Measurements from ENCODE around the gene VPS29.
A peak's percentile ranks its signal among the peaks of the same experiment; 100 is the strongest.
"Not testable (repeated sequence)": the region's sequence is repeated elsewhere in the genome, so short reads cannot be mapped to it uniquely, and the experiment has no call there.

VPS29 gene

GRCh38 chr12:110520876-110521712, 19.2 kb upstream of the VPS29 start:
- DNase-seq (ENCODE audit: low read depth), result not testable (repeated sequence)

- not testable (repeated sequence) for DNase-seq (ENCODE audit: low read depth)
Observed at GRCh38 chr12:110518014-110518413, 16.1 kb upstream of the VPS29 start.

- no peak for DNase-seq (ENCODE audit: low read depth)
Observed at GRCh38 chr12:110516995-110517394, 15.1 kb upstream of the VPS29 start.

DNA sequence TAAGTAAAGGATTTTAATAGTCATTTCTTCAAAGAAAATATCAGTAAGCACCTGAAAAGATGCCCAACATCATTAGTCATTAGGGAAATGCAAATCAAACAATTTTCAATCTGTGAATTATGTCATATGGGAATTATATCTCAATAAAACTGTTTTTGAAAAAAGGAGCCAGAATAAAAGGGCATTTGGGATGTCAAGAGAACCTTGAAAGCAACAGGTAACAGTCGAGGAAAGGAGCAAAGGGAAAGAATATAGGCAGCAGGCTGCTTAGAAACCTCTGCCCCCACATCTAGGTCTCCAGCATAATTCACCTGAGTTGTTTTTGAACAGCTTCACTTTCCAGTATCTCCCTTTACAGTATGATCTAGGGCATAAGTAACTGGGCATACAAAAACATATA, 12.5 kb upstream of the VPS29 start:
- no peak for DNase-seq (ENCODE audit: low read depth)

DNA sequence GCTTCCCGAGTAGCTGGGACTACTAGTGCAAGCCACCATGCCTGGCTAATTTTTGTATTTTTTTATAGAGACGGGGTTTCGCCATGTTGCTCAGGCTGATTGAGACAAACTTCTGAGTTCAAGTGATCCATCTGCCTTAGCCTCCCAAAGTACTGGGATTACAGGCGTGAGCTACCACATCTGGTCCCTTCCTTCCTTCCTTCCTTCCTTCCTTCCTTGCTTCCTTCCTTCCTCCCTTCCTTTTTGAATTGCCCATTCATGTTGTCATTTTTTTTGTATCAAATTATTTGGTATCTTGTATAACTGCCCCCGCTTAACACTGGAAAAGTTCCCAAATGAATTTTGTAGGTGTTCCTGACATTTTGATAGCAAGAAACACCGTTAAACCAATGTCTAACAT, 11.9 kb upstream of the VPS29 start:
- no peak for DNase-seq (ENCODE audit: low read depth)

DNA sequence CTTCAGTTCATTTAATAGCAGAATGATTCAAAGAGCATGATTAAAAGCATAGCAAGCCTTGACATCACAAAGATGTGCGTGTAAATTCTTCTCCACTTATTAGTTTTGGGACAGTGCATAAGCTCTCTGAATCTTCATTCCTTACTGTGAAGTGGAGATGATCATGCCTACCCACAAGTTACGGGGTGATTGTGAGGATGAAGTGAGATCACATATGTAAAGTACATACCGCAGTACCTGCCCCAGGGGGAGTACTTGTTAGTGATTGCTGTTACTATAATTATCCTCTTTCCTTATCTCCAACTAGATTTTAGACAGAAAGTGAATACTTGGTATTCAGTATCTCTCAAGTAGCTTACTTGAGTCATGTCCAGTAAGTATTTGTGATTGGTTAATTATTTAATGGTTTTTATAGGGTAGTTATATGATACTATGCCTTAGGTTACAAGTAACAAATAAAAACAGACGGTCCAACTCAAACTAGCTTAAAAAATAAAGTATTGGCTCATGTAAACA, 6.2 kb upstream of the VPS29 start:
- no peak for DNase-seq (ENCODE audit: low read depth)

- no peak for DNase-seq (ENCODE audit: low read depth)
Observed at GRCh38 chr12:110505332-110505731, 3.4 kb upstream of the VPS29 start.

DNA sequence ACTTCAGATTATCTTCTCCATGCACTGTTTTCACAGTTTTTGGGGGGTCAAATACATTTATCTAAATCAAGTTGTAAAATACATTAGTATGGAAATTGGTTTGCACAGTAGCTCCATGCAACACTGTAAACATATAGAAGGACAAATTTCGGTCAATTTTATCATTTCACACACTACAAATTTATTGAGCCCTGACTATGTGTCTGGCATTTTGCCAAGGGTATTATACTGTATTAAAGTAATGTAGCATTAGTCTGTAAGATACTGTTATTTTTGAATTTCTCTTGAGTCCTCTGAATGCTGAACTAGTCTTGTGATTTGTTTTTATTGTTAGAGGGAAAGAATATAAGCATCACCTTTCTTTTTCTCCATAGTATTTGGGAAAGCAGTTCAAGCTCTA, 1.5 kb upstream of the VPS29 start:
- DNase-seq (ENCODE audit: low read depth), result no peak

- DNase-seq (ENCODE audit: low read depth), result peak; percentile 17
Observed at GRCh38 chr12:110501399-110501751, 536 bp downstream of the VPS29 start.

GRCh38 chr12:110498984-110499706, 2.8 kb downstream of the VPS29 start:
- no peak for DNase-seq (ENCODE audit: low read depth)

GRCh38 chr12:110475426-110475825, 26.5 kb downstream of the VPS29 start:
- DNase-seq (ENCODE audit: low read depth), result no peak

DNA sequence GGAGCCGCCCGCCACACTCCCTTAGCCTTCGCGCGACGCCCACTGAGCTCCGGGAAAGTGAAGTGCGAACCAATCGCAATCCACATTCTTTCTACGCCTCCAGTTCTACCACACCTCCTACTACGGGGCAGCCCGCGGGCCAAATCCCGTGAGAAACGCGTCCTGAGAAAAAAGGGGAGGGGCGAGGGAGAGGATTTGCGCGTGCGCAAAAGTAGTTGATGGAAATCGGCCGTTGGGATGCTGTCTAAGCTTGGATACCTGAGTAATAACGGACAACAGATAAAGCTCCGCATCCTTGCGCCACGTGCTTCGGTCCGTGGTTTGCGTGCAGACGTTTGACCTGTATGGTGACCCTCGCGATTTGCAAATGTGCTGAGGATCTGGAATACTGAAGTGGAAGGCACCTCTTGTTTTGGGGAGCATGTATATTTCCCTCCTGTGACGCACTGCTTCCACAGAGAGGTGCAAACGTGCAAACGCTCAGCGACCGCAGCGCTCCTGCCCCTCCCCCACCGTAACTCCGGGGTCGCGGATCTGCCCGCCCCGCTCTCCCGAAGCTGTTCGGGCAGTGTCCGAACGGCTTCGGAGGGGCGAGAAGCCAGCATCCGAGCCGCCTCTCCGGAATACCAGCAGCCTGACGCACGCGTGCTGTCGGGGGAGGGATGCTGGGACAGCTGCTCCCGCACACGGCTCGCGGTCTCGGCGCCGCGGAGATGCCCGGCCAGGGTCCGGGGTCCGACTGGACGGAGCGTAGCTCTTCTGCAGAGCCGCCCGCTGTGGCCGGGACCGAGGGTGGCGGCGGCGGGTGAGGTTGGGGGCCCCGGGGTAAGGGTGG, 33.5 kb downstream of the VPS29 start, which contains the start of the genes FAM216A and GPN3:
Gene FAM216A, plus strand, starts transcription at position 632 of the 835 bp plus-strand sequence. Its CDS starts 31 bp downstream, at position 663.
Gene GPN3, minus strand, starts transcription at position 44 of the 835 bp plus-strand sequence. CDS start 54 bp downstream, outside the sequence.
- DNase-seq (ENCODE audit: low read depth), result peak; percentile 92

DNA sequence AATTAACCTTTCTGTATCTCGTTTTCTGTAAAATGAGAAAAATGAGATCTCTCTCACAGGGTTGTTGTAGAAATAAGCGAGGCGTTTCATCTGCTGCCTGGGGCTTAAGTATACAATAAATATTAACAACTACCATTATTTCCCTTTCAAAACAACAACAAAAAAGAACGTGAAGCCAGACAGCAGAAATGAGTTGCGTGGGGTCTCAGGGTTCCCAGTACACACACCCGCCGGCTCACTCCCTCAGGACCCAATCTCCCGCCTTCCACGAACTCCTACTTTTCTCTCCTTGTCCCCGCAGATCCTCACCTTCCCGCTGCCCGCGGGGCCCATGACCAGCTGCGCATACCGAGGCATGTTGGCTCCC, 34.1 kb downstream of the VPS29 start:
- DNase-seq (ENCODE audit: low read depth), result no peak

DNA sequence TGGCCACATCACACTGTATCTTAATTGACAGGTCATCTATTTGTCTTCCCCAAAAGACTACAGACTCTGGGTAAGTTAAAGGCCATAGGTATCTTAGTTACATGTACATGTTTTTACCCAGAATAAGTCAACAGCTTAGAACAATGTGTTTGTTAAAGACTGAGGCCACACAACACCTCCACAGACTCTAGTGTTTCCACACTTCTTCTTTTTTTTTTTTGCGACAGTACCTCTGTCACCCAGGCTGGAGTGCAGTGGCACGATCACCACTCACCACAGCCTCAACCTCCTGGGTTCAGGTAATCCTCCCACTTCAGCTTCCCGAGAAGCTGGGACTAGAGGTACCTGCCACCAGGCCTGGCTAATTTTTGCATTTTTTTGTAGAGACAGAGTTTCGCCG, 35.1 kb downstream of the VPS29 start:
- no peak for DNase-seq (ENCODE audit: low read depth)

DNA sequence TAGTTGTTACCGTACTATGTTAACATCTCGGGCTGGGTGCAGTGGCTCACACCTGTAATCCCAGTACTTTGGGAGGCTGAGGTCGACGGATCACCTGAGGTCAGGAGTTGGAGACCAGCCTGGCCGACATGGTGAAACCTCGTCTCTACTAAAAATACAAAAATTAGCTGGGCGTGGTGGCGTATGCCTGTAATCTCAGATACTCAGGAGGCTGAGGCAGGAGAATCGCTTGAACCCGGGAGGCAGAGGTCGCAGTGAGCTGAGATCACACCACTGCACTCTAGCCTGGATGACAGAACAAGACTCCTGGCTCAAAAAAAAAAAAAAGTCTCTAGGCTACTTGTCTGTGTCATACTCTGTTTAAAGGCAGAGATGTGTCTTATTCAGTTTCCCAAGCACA, 36.1 kb downstream of the VPS29 start:
- not testable (repeated sequence) for DNase-seq (ENCODE audit: low read depth)

DNA sequence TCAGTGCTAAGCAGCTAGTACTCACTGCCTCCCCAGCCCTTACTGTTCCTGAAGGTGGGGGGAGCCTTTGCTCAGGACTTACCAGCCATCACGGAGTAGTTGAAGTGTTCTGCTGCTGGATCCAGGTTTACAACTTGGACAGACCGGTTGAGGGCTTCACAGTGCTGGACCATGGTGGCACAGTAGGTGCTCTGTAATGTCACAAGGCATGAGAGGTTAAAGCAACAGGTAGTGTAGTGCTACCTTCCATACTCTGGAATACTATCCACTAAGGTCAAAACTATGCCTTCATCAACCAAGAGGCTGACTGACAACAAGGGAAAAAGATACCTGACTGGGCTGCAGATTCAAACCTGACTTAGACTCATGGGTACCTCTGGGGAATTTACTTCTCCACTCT, 36.9 kb downstream of the VPS29 start:
- no peak for DNase-seq (ENCODE audit: low read depth)

DNA sequence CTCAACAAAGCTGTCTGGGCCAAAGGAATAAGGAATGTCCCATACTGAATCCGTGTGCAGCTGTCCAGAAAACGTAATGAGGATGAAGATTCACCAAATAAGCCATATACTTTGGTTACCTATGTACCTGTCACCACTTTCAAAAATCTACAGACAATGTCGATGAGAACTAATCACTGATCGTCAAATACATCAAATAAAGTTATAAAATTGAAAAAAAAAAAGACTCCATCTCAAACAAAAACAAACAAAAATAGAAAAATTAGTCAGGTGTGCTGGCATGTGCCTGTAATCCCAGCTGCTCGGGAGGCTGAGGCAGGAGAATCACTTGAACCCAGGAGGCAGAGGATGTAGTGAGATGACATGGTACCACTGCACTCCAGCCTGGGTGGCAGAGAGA, 40.7 kb downstream of the VPS29 start:
- DNase-seq (ENCODE audit: low read depth), result not testable (repeated sequence)

- no peak for DNase-seq (ENCODE audit: low read depth)
Observed at GRCh38 chr12:110458756-110459155, 43.2 kb downstream of the VPS29 start.

DNA sequence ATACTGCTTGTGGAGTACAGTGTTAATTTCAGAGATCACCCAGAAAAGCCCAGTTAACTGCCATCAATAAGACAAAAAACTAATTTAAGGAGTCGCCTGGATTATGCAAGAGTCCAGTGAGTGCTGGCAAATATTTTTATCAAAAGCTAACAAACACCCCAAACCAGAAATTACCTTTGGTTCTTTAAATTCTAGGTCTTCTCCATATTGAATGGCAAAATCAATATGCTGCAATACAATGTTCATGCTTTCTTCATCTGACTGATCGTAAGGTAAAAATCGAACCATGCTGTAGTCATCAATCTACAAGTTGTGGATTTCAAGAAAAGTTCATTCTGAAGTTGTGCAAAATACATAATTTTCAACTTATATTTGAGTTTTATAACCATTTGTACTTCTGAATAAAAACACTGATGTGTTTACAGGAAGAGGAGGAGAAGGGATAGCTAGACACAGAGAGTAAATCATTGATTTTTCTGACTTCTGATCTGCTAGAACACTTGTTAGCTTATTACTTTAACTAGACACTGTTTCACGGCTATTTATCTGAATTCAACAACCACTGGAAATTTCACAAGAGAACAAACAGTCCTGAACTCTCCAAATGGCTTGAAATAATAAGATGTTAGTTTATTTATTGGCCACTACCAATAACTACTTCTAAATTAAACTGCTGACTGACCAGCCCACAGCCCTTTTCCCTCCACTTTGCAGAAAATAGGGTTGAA, 48.2 kb downstream of the VPS29 start:
- no peak for DNase-seq (ENCODE audit: low read depth)

DNA sequence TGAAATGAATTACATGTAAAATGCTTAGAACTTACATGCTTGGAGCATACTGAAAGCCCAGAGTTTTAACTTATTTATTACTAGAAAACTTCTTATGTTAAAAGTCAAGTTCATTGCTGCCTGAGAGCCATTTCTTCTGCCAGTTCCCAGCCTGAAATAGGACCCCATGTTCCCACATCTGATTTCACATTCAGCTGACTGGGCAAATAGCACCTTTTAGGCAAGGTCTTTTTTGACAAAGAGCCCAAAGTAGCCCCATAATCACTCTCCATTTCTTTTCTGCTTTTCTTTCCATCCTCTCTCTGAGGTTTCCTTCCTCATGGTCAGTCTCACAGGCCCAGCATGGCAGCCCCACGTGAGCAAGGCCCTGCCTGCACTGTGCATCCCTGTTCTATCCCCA, 50.6 kb downstream of the VPS29 start:
- DNase-seq (ENCODE audit: low read depth), result no peak

DNA sequence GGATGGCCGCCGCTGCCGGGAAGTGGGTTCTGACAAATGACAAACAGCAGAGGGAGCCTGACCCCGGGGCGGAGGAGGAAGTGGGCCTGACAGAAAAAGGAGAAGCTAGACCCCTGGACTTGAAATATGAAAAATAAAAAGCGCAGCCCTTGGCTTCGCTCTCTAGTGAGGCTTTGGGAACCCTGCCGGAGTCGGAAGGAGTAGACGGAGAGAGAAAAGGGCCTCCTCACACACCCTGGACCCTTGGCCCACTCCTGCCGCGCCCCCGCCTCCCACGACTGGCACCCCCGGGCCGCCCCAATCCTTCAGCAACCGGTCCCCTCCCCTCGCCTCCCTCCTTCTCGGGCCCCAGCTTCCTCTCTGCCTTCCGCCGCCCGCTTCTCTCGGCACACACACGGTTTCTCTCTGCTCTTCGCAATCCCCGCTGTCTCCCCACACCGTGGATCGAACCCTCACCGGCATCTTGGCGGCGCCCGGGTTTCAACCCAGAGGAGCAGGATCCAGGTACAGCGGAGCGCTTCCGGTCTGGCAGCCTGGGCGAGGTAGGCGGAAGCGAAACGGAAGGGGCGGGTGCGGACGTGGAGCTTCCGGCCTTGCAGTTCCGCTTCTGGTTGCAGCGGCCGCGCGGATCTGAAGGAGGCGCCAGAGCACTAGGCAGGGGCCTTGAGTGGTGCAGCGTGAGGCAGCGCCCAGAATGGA, 52.0 kb downstream of the VPS29 start, which contains the start of gene ARPC3:
Gene ARPC3, minus strand, starts transcription at position 539 of the 699 bp plus-strand sequence. Its CDS starts 77 bp downstream, at position 462.
- DNase-seq (ENCODE audit: low read depth), result peak; percentile 94

Data from T follicular helper cell (primary cell).